ENCODE results near the gene BTBD10.

DNA sequence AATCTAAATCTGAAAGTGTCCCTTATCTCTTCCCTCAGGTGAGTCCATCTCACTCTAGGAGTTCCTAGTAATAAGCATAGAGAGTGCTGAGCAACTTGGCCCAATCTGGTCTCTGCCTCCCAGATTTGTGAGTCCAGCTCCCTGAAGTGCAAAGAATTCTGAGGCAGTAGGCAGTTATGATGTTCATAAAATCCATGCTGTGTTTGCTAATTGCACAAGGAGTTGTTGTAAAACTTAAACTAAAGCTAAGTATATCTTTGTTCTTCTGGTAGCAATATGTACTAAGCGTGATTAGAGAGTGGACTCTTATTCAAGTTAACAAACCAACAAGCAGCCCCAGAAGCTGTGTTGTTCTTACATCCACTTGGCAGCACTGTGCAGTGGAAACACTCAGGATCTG is 40.4 kb upstream of the BTBD10 start:
- TF ChIP-seq, protein P1, sequence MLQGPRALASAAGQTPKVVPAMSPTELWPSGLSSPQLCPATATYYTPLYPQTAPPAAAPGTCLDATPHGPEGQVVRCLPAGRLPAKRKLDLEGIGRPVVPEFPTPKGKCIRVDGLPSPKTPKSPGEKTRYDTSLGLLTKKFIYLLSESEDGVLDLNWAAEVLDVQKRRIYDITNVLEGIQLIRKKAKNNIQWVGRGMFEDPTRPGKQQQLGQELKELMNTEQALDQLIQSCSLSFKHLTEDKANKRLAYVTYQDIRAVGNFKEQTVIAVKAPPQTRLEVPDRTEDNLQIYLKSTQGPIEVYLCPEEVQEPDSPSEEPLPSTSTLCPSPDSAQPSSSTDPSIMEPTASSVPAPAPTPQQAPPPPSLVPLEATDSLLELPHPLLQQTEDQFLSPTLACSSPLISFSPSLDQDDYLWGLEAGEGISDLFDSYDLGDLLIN (CRISPR knock-in tag; IDR thresholded peaks at IDR 0.05; ENCODE audit: borderline replicate concordance): no peak
- TF ChIP-seq HMG20B (CRISPR knock-in tag; conservative IDR thresholded peaks at IDR 0.05): no peak
- no peak for TF ChIP-seq ZNF713 (CRISPR knock-in tag; IDR thresholded peaks at IDR 0.05)
- TF ChIP-seq ZBTB7A (CRISPR knock-in tag; IDR thresholded peaks at IDR 0.05): no peak
- no peak for TF ChIP-seq ZSCAN9 (CRISPR knock-in tag; IDR thresholded peaks at IDR 0.05; ENCODE audit: borderline replicate concordance)
- no peak for TF ChIP-seq POLR2G (IDR thresholded peaks at IDR 0.05; ENCODE audit: low read depth, low read length)
- TF ChIP-seq HOXA5 (CRISPR knock-in tag; IDR thresholded peaks at IDR 0.05): no peak
- no peak for TF ChIP-seq EZH2 (conservative IDR thresholded peaks at IDR 0.05; ENCODE audit: low read depth, low read length)

Data from HepG2 (cell line).